ENCODE data around the gene TMEM192. TPM values are rescaled to one million over a fixed set of nuclear protein-coding genes. Genes with fewer than 3 reads are reported as not detected.

Gene TMEM192
- total and polyA plus RNA-seq, 2 of the 4 experiments (the other 2 are of a cell fraction), result 7.7 to 17.2 TPM

- H3K9me1 ChIP-seq (ENCODE audit: insufficient read depth, low read length), result no peaks in the 10 kb centered on the region
- H3K27me3 ChIP-seq (ENCODE audit: control insufficient read depth, insufficient read depth, low read length), result no peaks in the 10 kb centered on the region; the same call in 1 of the 2 replicates
- H3K18ac ChIP-seq (ENCODE audit: low read depth, low read length), result no peak overlapping the region
- DNase-seq (no peak), ATAC-seq (ENCODE audit: low read depth) (no peak)
- no peaks in the 10 kb centered on the region for H3K79me1 ChIP-seq (ENCODE audit: low read depth in 1 of 2, low read length in 2 of 2)
- no peak overlapping the region for H3K27ac ChIP-seq (ENCODE audit: insufficient read depth, low read length)
- H3K9ac ChIP-seq (ENCODE audit: low read depth, low read length), result no peak overlapping the region
- H3K9me3 ChIP-seq (ENCODE audit: control insufficient read depth, insufficient read depth, low read length), result no peaks in the 10 kb centered on the region
- H4K91ac ChIP-seq (ENCODE audit: insufficient read depth, low read depth, low read length), result no peak overlapping the region
- H2AK9ac ChIP-seq (replicated peaks; ENCODE audit: low read depth, low read length, poor library complexity), result no peak overlapping the region
- no peak overlapping the region for H3K14ac ChIP-seq (replicated peaks; ENCODE audit: low read depth, low read length)
- no peak overlapping the region for H4K8ac ChIP-seq (ENCODE audit: low read depth in 2 of 2, low read length in 2 of 2)
- no peak for TF ChIP-seq RCOR1 (IDR thresholded peaks at IDR 0.05; ENCODE audit: insufficient replicate concordance, low read length)
- TF ChIP-seq MXI1 (IDR thresholded peaks at IDR 0.05; ENCODE audit: borderline replicate concordance, low read depth, low read length), result no peak
- no peak for TF ChIP-seq RAD21 (IDR thresholded peaks at IDR 0.05; ENCODE audit: low read length)
- no peak for TF ChIP-seq POLR2A (IDR thresholded peaks at IDR 0.05; ENCODE audit: low read depth, low read length)
- no peak overlapping the region for H2BK20ac ChIP-seq (ENCODE audit: low read depth, low read length)
- H3K23ac ChIP-seq (ENCODE audit: low read depth, low read length), result no peak overlapping the region
- no peak overlapping the region for H2BK15ac ChIP-seq (ENCODE audit: low read depth, low read length)
- H3K56ac ChIP-seq (ENCODE audit: extremely low read depth, insufficient read depth, low read length), result no peak overlapping the region
- 80% methylated on average over 1 of the region's 5 CpGs; no CpG with 5 or more reads in 1 of the 2 experiments for WGBS, 2 experiments (ENCODE audit: extremely low coverage in 2 of 2, insufficient read length in 1 of 2)
- dilution Hi-C loops (cut with HindIII; ENCODE audit: low sequenced_read_pairs, unreplicated experiment) (no loop called here), intact Hi-C loops (cut with micrococcal nuclease) (no loop called here), in situ Hi-C loops (cut with MboI; ENCODE audit: low sequenced_read_pairs) (no loop called here)
- ChIA-PET POLR2A (ENCODE audit: unreplicated experiment) (no interaction called here), CTCF (no interaction called here)
- H2BK120ac ChIP-seq (ENCODE audit: low read depth, low read length), result no peak overlapping the region
- no peaks in the 10 kb centered on the region for H4K20me1 ChIP-seq (ENCODE audit: insufficient read depth, low read length)
- no peak overlapping the region for H3K4ac ChIP-seq (ENCODE audit: low read depth, low read length)
- H2BK5ac ChIP-seq (ENCODE audit: low read depth, low read length, poor library complexity, severe bottlenecking), result no peak overlapping the region
- no peak overlapping the region for H4K5ac ChIP-seq (ENCODE audit: low read depth, low read length)
- no peak overlapping the region for H2AFZ ChIP-seq (replicated peaks; ENCODE audit: low read length, poor library complexity)
- H3K36me3 ChIP-seq (ENCODE audit: control insufficient read depth, insufficient read depth, low read length), result no peaks in the 10 kb centered on the region
- no peaks in the 10 kb centered on the region for H3K4me1 ChIP-seq (ENCODE audit: control insufficient read depth, insufficient read depth, low read length)
- BruUV-seq (replicated peaks), result no TSS peak
- no peak overlapping the region for H3K4me3 ChIP-seq (ENCODE audit: insufficient read depth, low read depth, low read length)
- no peak overlapping the region for H3K4me2 ChIP-seq (ENCODE audit: low read depth, low read length)
- H2AK5ac ChIP-seq (ENCODE audit: low read depth, low read length), result no peak overlapping the region
Measured at GRCh38 chr4:165124488-165124887, 11.8 kb upstream of the TMEM192 start.

Data from IMR-90 (cell line).